Activated naive CD4-positive, alpha-beta T cell treated with anti-CD3 and anti-CD28 coated beads, Interleukin-2, amount 50 U/mL, for 24 hours (primary cell): ENCODE results near the gene CAMSAP1.
A peak's percentile ranks its signal among the peaks of the same experiment; 100 is the strongest.

Source experiments
- H3K27ac Mint-ChIP-seq: one replicate; pipeline ENCODE4 v1.8.0; 2021; ENCODE audit warnings: mild to moderate bottlenecking, mixed read lengths
- H3K27me3 Mint-ChIP-seq: one replicate; pipeline ENCODE4 v1.8.0; 2021; ENCODE audit warnings: mixed read lengths
- H3K36me3 Mint-ChIP-seq: one replicate; pipeline ENCODE4 v1.8.0; 2021; ENCODE audit warnings: mixed read lengths
- H3K4me1 Mint-ChIP-seq: one replicate; pipeline ENCODE4 v1.8.0; 2021; ENCODE audit warnings: mixed read lengths
- H3K4me3 Mint-ChIP-seq: one replicate; pipeline ENCODE4 v1.8.0; 2021; ENCODE audit warnings: mild to moderate bottlenecking, mixed read lengths
- H3K9me3 Mint-ChIP-seq: one replicate; pipeline ENCODE4 v1.8.0; 2021; ENCODE audit warnings: mixed read lengths

CAMSAP1 gene

GRCh38 chr9:135787776-135788575 is 119.4 kb downstream of the CAMSAP1 start:
- Mint-ChIP-seq H3K9me3 (no peaks in the 10 kb centered on the region), H3K36me3 (no peaks in the 10 kb centered on the region), H3K4me1 (no peaks in the 10 kb centered on the region), H3K4me3 (no peak overlapping the region), H3K27me3 (no peaks in the 10 kb centered on the region), H3K27ac (no peak overlapping the region)

GRCh38 chr9:135787317-135787716 is 120.0 kb downstream of the CAMSAP1 start:
- H3K9me3 Mint-ChIP-seq: no peaks in the 10 kb centered on the region
- H3K27me3 Mint-ChIP-seq: no peaks in the 10 kb centered on the region
- H3K4me1 Mint-ChIP-seq: no peaks in the 10 kb centered on the region
- no peak overlapping the region for H3K4me3 Mint-ChIP-seq
- H3K36me3 Mint-ChIP-seq: no peaks in the 10 kb centered on the region
- H3K27ac Mint-ChIP-seq: no peak overlapping the region

- H3K9me3 Mint-ChIP-seq: no peaks in the 10 kb centered on the region
- H3K27me3 Mint-ChIP-seq: no peaks in the 10 kb centered on the region
- no peak overlapping the region for H3K27ac Mint-ChIP-seq
- no peaks in the 10 kb centered on the region for H3K36me3 Mint-ChIP-seq
- no peaks in the 10 kb centered on the region for H3K4me1 Mint-ChIP-seq
- H3K4me3 Mint-ChIP-seq: no peak overlapping the region
Observed at GRCh38 chr9:135786146-135786690, 121.1 kb downstream of the CAMSAP1 start.

GRCh38 chr9:135785013-135785575 is 122.3 kb downstream of the CAMSAP1 start:
- no peaks in the 10 kb centered on the region for H3K27me3 Mint-ChIP-seq
- H3K9me3 Mint-ChIP-seq: no peaks in the 10 kb centered on the region
- H3K36me3 Mint-ChIP-seq: no peaks in the 10 kb centered on the region
- H3K4me1 Mint-ChIP-seq: no peaks in the 10 kb centered on the region
- H3K27ac Mint-ChIP-seq: no peak overlapping the region
- H3K4me3 Mint-ChIP-seq: no peak overlapping the region

- Mint-ChIP-seq H3K27ac (no peak overlapping the region), H3K4me3 (no peak overlapping the region), H3K27me3 (no peaks in the 10 kb centered on the region), H3K4me1 (no peaks in the 10 kb centered on the region), H3K36me3 (no peaks in the 10 kb centered on the region), H3K9me3 (no peaks in the 10 kb centered on the region)
Observed at GRCh38 chr9:135783540-135784245, 123.7 kb downstream of the CAMSAP1 start.

- no peaks in the 10 kb centered on the region for H3K4me1 Mint-ChIP-seq
- H3K27me3 Mint-ChIP-seq: no peaks in the 10 kb centered on the region
- no peaks in the 10 kb centered on the region for H3K9me3 Mint-ChIP-seq
- H3K27ac Mint-ChIP-seq: no peak overlapping the region
- no peak overlapping the region for H3K4me3 Mint-ChIP-seq
- no peaks in the 10 kb centered on the region for H3K36me3 Mint-ChIP-seq
Observed at GRCh38 chr9:135782946-135783345, 124.4 kb downstream of the CAMSAP1 start.

- no peaks in the 10 kb centered on the region for H3K9me3 Mint-ChIP-seq
- H3K27me3 Mint-ChIP-seq: no peaks in the 10 kb centered on the region
- H3K4me1 Mint-ChIP-seq: no peaks in the 10 kb centered on the region
- H3K4me3 Mint-ChIP-seq: no peak overlapping the region
- no peak overlapping the region for H3K27ac Mint-ChIP-seq
- H3K36me3 Mint-ChIP-seq: no peaks in the 10 kb centered on the region
Observed at GRCh38 chr9:135780626-135781025, 126.7 kb downstream of the CAMSAP1 start.

GRCh38 chr9:135780086-135780485 is 127.3 kb downstream of the CAMSAP1 start:
- Mint-ChIP-seq H3K27me3 (no peaks in the 10 kb centered on the region), H3K4me3 (no peak overlapping the region), H3K36me3 (no peaks in the 10 kb centered on the region), H3K4me1 (no peaks in the 10 kb centered on the region), H3K9me3 (no peaks in the 10 kb centered on the region), H3K27ac (no peak overlapping the region)

- Mint-ChIP-seq H3K27ac (no peak overlapping the region), H3K9me3 (no peaks in the 10 kb centered on the region), H3K4me1 (no peaks in the 10 kb centered on the region), H3K4me3 (no peak overlapping the region), H3K36me3 (no peaks in the 10 kb centered on the region), H3K27me3 (no peaks in the 10 kb centered on the region)
Observed at GRCh38 chr9:135779571-135779970, 127.8 kb downstream of the CAMSAP1 start.

- H3K9me3 Mint-ChIP-seq: no peaks in the 10 kb centered on the region
- H3K4me1 Mint-ChIP-seq: no peaks in the 10 kb centered on the region
- H3K36me3 Mint-ChIP-seq: no peaks in the 10 kb centered on the region
- no peaks in the 10 kb centered on the region for H3K27me3 Mint-ChIP-seq
- no peak overlapping the region for H3K27ac Mint-ChIP-seq
- no peak overlapping the region for H3K4me3 Mint-ChIP-seq
Observed at GRCh38 chr9:135778421-135778820, 128.9 kb downstream of the CAMSAP1 start.

GRCh38 chr9:135777623-135778177 is 129.6 kb downstream of the CAMSAP1 start:
- Mint-ChIP-seq H3K27me3 (no peaks in the 10 kb centered on the region), H3K27ac (peak overlapping the region; percentile 30), H3K4me3 (no peak overlapping the region), H3K9me3 (no peaks in the 10 kb centered on the region), H3K36me3 (no peaks in the 10 kb centered on the region), H3K4me1 (no peaks in the 10 kb centered on the region)

- Mint-ChIP-seq H3K4me1 (no peaks in the 10 kb centered on the region), H3K27me3 (no peaks in the 10 kb centered on the region), H3K27ac (no peak overlapping the region)
Observed at GRCh38 chr9:135776893-135777622, 130.3 kb downstream of the CAMSAP1 start.

GRCh38 chr9:135775911-135776310 is 131.4 kb downstream of the CAMSAP1 start:
- Mint-ChIP-seq H3K4me1 (no peaks in the 10 kb centered on the region), H3K4me3 (no peak overlapping the region), H3K27ac (no peak overlapping the region), H3K27me3 (no peaks in the 10 kb centered on the region), H3K36me3 (no peaks in the 10 kb centered on the region), H3K9me3 (no peaks in the 10 kb centered on the region)

More at GRCh38 chr9:135776893-135777622, 130.3 kb downstream of the CAMSAP1 start:
- no peak overlapping the region for H3K4me3 Mint-ChIP-seq
- H3K9me3 Mint-ChIP-seq: no peaks in the 10 kb centered on the region
- H3K36me3 Mint-ChIP-seq: no peaks in the 10 kb centered on the region

GRCh38 chr9:135774794-135775525 is 132.4 kb downstream of the CAMSAP1 start:
- Mint-ChIP-seq H3K27ac (no peak overlapping the region), H3K36me3 (no peaks in the 10 kb centered on the region), H3K4me3 (no peak overlapping the region), H3K27me3 (no peaks in the 10 kb centered on the region), H3K4me1 (no peaks in the 10 kb centered on the region), H3K9me3 (no peaks in the 10 kb centered on the region)
